GM19023 (cell line): ENCODE results near the gene PPL.
"Not testable (repeated sequence)": the region's sequence is repeated elsewhere in the genome, so short reads cannot be mapped to it uniquely, and the experiment has no call there.

Experiments
- ATAC-seq: cut with Tn5 transposase; IDR thresholded peaks from one replicate; pipeline ENCODE4 v1.9.1; 2021; ENCODE audit warnings: mild to moderate bottlenecking, moderate library complexity; ENCODE audit not compliant: unreplicated experiment

PPL gene

GRCh38 chr16:4936991-4937781 is at the start of gene PPL:
Gene PPL, minus strand, starts transcription at chr16:4937148. Its CDS starts 103 bp downstream, at chr16:4937045.
- no peak for ATAC-seq

GRCh38 chr16:4984174-4984990 is 47.4 kb upstream of the PPL start:
- ATAC-seq, result no peak

GRCh38 chr16:4982056-4982867 is 45.3 kb upstream of the PPL start:
- ATAC-seq, result no peak

GRCh38 chr16:4981473-4981872 is 44.5 kb upstream of the PPL start:
- ATAC-seq, result no peak

- ATAC-seq, result no peak
Measured at GRCh38 chr16:4980691-4981090, 43.7 kb upstream of the PPL start.

- ATAC-seq, result no peak
Measured at GRCh38 chr16:4979736-4980660, 43.0 kb upstream of the PPL start.

- ATAC-seq, result no peak
Measured at GRCh38 chr16:4979164-4979563, 42.2 kb upstream of the PPL start.

- no peak for ATAC-seq
Measured at GRCh38 chr16:4976611-4977145, 39.7 kb upstream of the PPL start.

- ATAC-seq, result peak; percentile 92
Measured at GRCh38 chr16:4976079-4976478, 39.1 kb upstream of the PPL start.

GRCh38 chr16:4972938-4973587 is 36.1 kb upstream of the PPL start:
- ATAC-seq, result no peak

- ATAC-seq, result no peak
Measured at GRCh38 chr16:4970010-4970409, 33.1 kb upstream of the PPL start.

GRCh38 chr16:4968879-4969483 is 32.0 kb upstream of the PPL start:
- ATAC-seq, result no peak

- not testable (repeated sequence) for ATAC-seq
Measured at GRCh38 chr16:4968278-4968677, 31.3 kb upstream of the PPL start.

- no peak for ATAC-seq
Measured at GRCh38 chr16:4966736-4967453, 29.9 kb upstream of the PPL start.

GRCh38 chr16:4963527-4963926 is 26.6 kb upstream of the PPL start:
- not testable (repeated sequence) for ATAC-seq

- no peak for ATAC-seq
Measured at GRCh38 chr16:4962716-4963115, 25.8 kb upstream of the PPL start.

- no peak for ATAC-seq
Measured at GRCh38 chr16:4960579-4960978, 23.6 kb upstream of the PPL start.
